ENCODE measurements around the gene WDPCP. TPM values are rescaled to one million over a fixed set of nuclear protein-coding genes. Genes with fewer than 3 reads are reported as not detected.
"Not testable (repeated sequence)": the region's sequence is repeated elsewhere in the genome, so short reads cannot be mapped to it uniquely, and the experiment has no call there.

Gene WDPCP
- total and polyA plus RNA-seq, 2 donors (not counting 1 experiment from before 2014, with no cell fraction given): 5.6 to 22.8 TPM

- no peak overlapping the region for H3K9ac ChIP-seq (ENCODE audit: low read length)
- H3K4me2 ChIP-seq (replicated peaks; ENCODE audit: low read depth, low read length, poor library complexity, severe bottlenecking): no peak overlapping the region
- H3K27me3 ChIP-seq (replicated peaks in 1 of 4; ENCODE audit: control extremely low read depth in 1 of 4, control insufficient read depth in 3 of 4, insufficient read depth in 4 of 4, low read length in 3 of 4): no peaks in the 10 kb centered on the region
- no peak overlapping the region for H2AFZ ChIP-seq (ENCODE audit: insufficient read depth, low read depth, low read length, poor library complexity, severe bottlenecking)
- TF ChIP-seq CTCF (IDR thresholded peaks at IDR 0.05) (no peak), EZH2 (IDR thresholded peaks at IDR 0.05; ENCODE audit: borderline replicate concordance, insufficient read depth, low read depth, low read length, poor library complexity, severe bottlenecking) (no peak)
- DNase-seq (no peak), ATAC-seq (ENCODE audit: low read depth) (no peak)
- ChIA-PET POLR2A (no interaction called here), CTCF (no interaction called here)
- H3K4me1 Mint-ChIP-seq: no peaks in the 10 kb centered on the region
- H3K36me3 ChIP-seq (replicated peaks in 1 of 2; ENCODE audit: control extremely low read depth in 1 of 2, control insufficient read depth in 1 of 2, extremely low read depth in 1 of 2, insufficient read depth in 2 of 2, low read length in 1 of 2): no peaks in the 10 kb centered on the region
- intact Hi-C loops (cut with micrococcal nuclease): no loop called here
- H3K4me3 ChIP-seq (ENCODE audit: control extremely low read depth in 1 of 5, extremely low read depth in 1 of 5, insufficient read depth in 1 of 5, low read depth in 2 of 5, low read length in 4 of 5): no peak overlapping the region
- H3K4me3 Mint-ChIP-seq: no peak overlapping the region
- no peaks in the 10 kb centered on the region for H3K9me3 ChIP-seq (ENCODE audit: control extremely low read depth in 1 of 3, control insufficient read depth in 2 of 3, insufficient read depth in 1 of 3, low read length in 2 of 3)
- no peaks in the 10 kb centered on the region for H3K79me2 ChIP-seq (ENCODE audit: control insufficient read depth, insufficient read depth, low read length)
- H3K27me3 Mint-ChIP-seq: no peaks in the 10 kb centered on the region
- H4K20me1 ChIP-seq (ENCODE audit: control insufficient read depth, insufficient read depth, low read length, poor library complexity, severe bottlenecking): no peaks in the 10 kb centered on the region
- H3K4me1 ChIP-seq (ENCODE audit: control insufficient read depth in 2 of 2, insufficient read depth in 2 of 2, low read length in 2 of 2): no peaks in the 10 kb centered on the region
- H3K27ac Mint-ChIP-seq: no peak overlapping the region
- no CpG with 5 or more reads among the region's 3 CpGs for WGBS (ENCODE audit: insufficient coverage)
- peaks cover 3% of the 10 kb centered on the region for H3K9me3 Mint-ChIP-seq (ENCODE audit: insufficient read depth)
- no peak overlapping the region for H3K27ac ChIP-seq (ENCODE audit: low read length in 2 of 2)
Observed at GRCh38 chr2:63477686-63478085, 110.6 kb downstream of the WDPCP start.

- H3K4me2 ChIP-seq (replicated peaks; ENCODE audit: low read depth, low read length, poor library complexity, severe bottlenecking); intact Hi-C loops (cut with micrococcal nuclease); H3K27ac Mint-ChIP-seq; H3K27ac ChIP-seq (ENCODE audit: low read length in 2 of 2); DNase-seq; H2AFZ ChIP-seq (ENCODE audit: insufficient read depth, low read depth, low read length, poor library complexity, severe bottlenecking); H3K4me3 Mint-ChIP-seq; H4K20me1 ChIP-seq (ENCODE audit: control insufficient read depth, insufficient read depth, low read length, poor library complexity, severe bottlenecking); H3K9me3 Mint-ChIP-seq (ENCODE audit: insufficient read depth); H3K4me1 ChIP-seq (ENCODE audit: control insufficient read depth in 2 of 2, insufficient read depth in 2 of 2, low read length in 2 of 2); H3K36me3 ChIP-seq (replicated peaks in 1 of 2; ENCODE audit: control extremely low read depth in 1 of 2, control insufficient read depth in 1 of 2, extremely low read depth in 1 of 2, insufficient read depth in 2 of 2, low read length in 1 of 2); POLR2A ChIA-PET; H3K4me1 Mint-ChIP-seq; H3K9me3 ChIP-seq (ENCODE audit: control extremely low read depth in 1 of 3, control insufficient read depth in 2 of 3, insufficient read depth in 1 of 3, low read length in 2 of 3); H3K27me3 ChIP-seq (replicated peaks in 1 of 4; ENCODE audit: control extremely low read depth in 1 of 4, control insufficient read depth in 3 of 4, insufficient read depth in 4 of 4, low read length in 3 of 4); CTCF ChIA-PET; H3K9ac ChIP-seq (ENCODE audit: low read length); H3K4me3 ChIP-seq (ENCODE audit: control extremely low read depth in 1 of 5, extremely low read depth in 1 of 5, insufficient read depth in 1 of 5, low read depth in 2 of 5, low read length in 4 of 5); H3K27me3 Mint-ChIP-seq; ATAC-seq (ENCODE audit: low read depth); H3K79me2 ChIP-seq (ENCODE audit: control insufficient read depth, insufficient read depth, low read length): not testable (repeated sequence)
- no CpG with 5 or more reads among the region's 1 CpG for WGBS (ENCODE audit: insufficient coverage)
Observed at GRCh38 chr2:63469313-63469712, 119.0 kb downstream of the WDPCP start.

All from B cell (primary cell).